Smooth muscle cell (in vitro differentiated cells): Measurements from ENCODE around the gene TCF12. TPM values are rescaled to one million over a fixed set of nuclear protein-coding genes. Genes with fewer than 3 reads are reported as not detected.
A peak's percentile ranks its signal among the peaks of the same experiment; 100 is the strongest.

Experiments
- DNase-seq: peaks from one replicate; lab custom pipeline; 2025; ENCODE audit not compliant: unreplicated experiment; lab: John Stamatoyannopoulos, UW
- H2AFZ ChIP-seq: fragments of 200-600 bp; sonication (generic); 2 replicates; pipeline ENCODE4 v1.6.0; 2016; ENCODE audit warnings: antibody characterized with exemption, low read depth, mild to moderate bottlenecking
- H3F3A ChIP-seq: fragments of 200-600 bp; sonication (generic); 2 replicates; pipeline ENCODE4 v1.6.0; 2017; ENCODE audit warnings: antibody characterized with exemption, low read depth
- H3K27ac ChIP-seq: fragments of 200-600 bp; sonication (generic); 2 replicates; pipeline ENCODE4 v1.5.1; 2016; ENCODE audit warnings: low read depth, mild to moderate bottlenecking
- H3K27me3 ChIP-seq: fragments of 200-600 bp; sonication (generic); 2 replicates; pipeline ENCODE4 v1.6.1; 2016; ENCODE audit warnings: low read depth, mild to moderate bottlenecking
- H3K36me3 ChIP-seq: fragments of 200-600 bp; sonication (generic); 2 replicates; pipeline ENCODE4 v1.5.1; 2016; ENCODE audit warnings: low read depth
- H3K4me1 ChIP-seq: fragments of 200-600 bp; sonication (generic); 2 replicates; pipeline ENCODE4 v1.5.1; 2016; ENCODE audit warnings: low read depth
- H3K4me2 ChIP-seq: fragments of 200-600 bp; sonication (generic); 2 replicates; pipeline ENCODE4 v1.6.0; 2016; ENCODE audit warnings: mild to moderate bottlenecking
- H3K4me3 ChIP-seq: fragments of 200-600 bp; sonication (generic); 2 replicates; pipeline ENCODE4 v1.5.1; 2016; ENCODE audit warnings: mild to moderate bottlenecking
- H3K79me2 ChIP-seq: fragments of 200-600 bp; sonication (generic); 2 replicates; pipeline ENCODE4 v1.6.0; 2016; ENCODE audit warnings: low read depth, mild to moderate bottlenecking
- H3K9ac ChIP-seq: fragments of 200-600 bp; sonication (generic); 2 replicates; pipeline ENCODE4 v1.6.0; 2016; ENCODE audit warnings: low read depth
- H3K9me3 ChIP-seq: fragments of 200-600 bp; sonication (generic); replicated peaks from 2 replicates; pipeline ENCODE4 v1.5.1; 2016; ENCODE audit warnings: low read depth
- H4K20me1 ChIP-seq: fragments of 200-600 bp; sonication (generic); 2 replicates; pipeline ENCODE4 v1.6.0; 2016; ENCODE audit warnings: low read depth
- CTCF ChIP-seq: fragments of 200-600 bp; sonication (generic); IDR thresholded peaks from 2 replicates; pipeline ENCODE4 v1.5.1; 2017; ENCODE audit warnings: borderline replicate concordance, mild to moderate bottlenecking, antibody characterized with exemption; ENCODE audit not compliant: insufficient read depth, poor library complexity, severe bottlenecking
- polyA plus RNA-seq: library from polyadenylated mRNA; unstranded; fragments of >200 nt; fragmentation: Nextera tagmentation; extraction: Ambion mirVana; gene quantifications from 2 replicates; pipeline ENCODE4 v1.2.1, GENCODE V29; 2016
- total RNA-seq: library from RNA; depleted of rRNA; stranded (reverse); fragments of >200 nt; gene quantifications from 2 replicates; pipeline ENCODE4 v1.2.3, GENCODE V29; 2014

The TCF12 gene
- total and polyA plus RNA-seq, 2 experiments from 2014 or later: 54.1 to 302 TPM

DNA sequence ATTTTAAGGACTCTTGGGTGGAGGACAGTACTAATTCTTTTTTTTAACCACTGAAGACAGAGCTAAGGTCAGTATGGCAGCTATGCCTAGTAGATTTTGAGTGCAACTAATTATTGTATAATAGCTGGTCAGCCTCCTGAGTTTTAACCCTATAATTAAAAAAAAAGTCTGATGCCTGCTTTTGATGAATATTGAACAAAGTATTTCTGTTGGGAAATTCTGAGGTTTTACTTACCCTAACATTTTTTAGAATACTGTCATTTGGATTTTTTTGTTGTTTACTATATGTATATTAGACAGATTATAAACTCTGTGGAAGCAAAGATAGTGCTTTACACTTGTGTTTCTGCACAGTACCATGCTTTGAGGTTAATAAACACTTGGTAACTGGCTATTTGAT lies 20.8 kb downstream of the TCF12 start:
- Histone ChIP-seq H4K20me1 (peaks cover 97% of the 10 kb centered on the region), H3K79me2 (peaks cover 100% of the 10 kb centered on the region), H3K9ac (no peak overlapping the region), H3K27me3 (no peaks in the 10 kb centered on the region), H3F3A (no peaks in the 10 kb centered on the region), H3K4me1 (peaks cover 27% of the 10 kb centered on the region), H3K4me3 (no peak overlapping the region), H3K4me2 (peak overlapping the region; percentile 15), H3K27ac (no peak overlapping the region), H2AFZ (no peak overlapping the region), H3K36me3 (no peaks in the 10 kb centered on the region), H3K9me3 (no peaks in the 10 kb centered on the region)
- DNase-seq: no peak
- TF ChIP-seq CTCF: no peak

- Histone ChIP-seq H3K4me3 (no peak overlapping the region), H3K9me3 (no peaks in the 10 kb centered on the region), H3K27ac (no peak overlapping the region), H3K4me1 (peaks cover 27% of the 10 kb centered on the region), H3K36me3 (no peaks in the 10 kb centered on the region), H3F3A (no peaks in the 10 kb centered on the region), H3K79me2 (peaks cover 100% of the 10 kb centered on the region), H2AFZ (no peak overlapping the region), H3K27me3 (no peaks in the 10 kb centered on the region), H4K20me1 (peaks cover 98% of the 10 kb centered on the region), H3K4me2 (no peak overlapping the region), H3K9ac (no peak overlapping the region)
- no peak for TF ChIP-seq CTCF
- DNase-seq: no peak
Observed at GRCh38 chr15:56940388-56940787, 21.9 kb downstream of the TCF12 start.

GRCh38 chr15:56942118-56942517 lies 23.7 kb downstream of the TCF12 start:
- H3K9ac ChIP-seq: no peak overlapping the region
- no peak for DNase-seq

More at GRCh38 chr15:56942118-56942517, 23.7 kb downstream of the TCF12 start:
- peaks cover 94% of the 10 kb centered on the region for H4K20me1 ChIP-seq
- TF ChIP-seq CTCF: no peak
- no peaks in the 10 kb centered on the region for H3K27me3 ChIP-seq
- H3K79me2 ChIP-seq: peaks cover 100% of the 10 kb centered on the region
- no peak overlapping the region for H2AFZ ChIP-seq
- peaks cover 5% of the 10 kb centered on the region for H3F3A ChIP-seq
- no peak overlapping the region for H3K4me2 ChIP-seq
- H3K9me3 ChIP-seq: no peaks in the 10 kb centered on the region
- H3K36me3 ChIP-seq: no peaks in the 10 kb centered on the region
- no peak overlapping the region for H3K4me3 ChIP-seq
- peaks cover 27% of the 10 kb centered on the region for H3K4me1 ChIP-seq
- H3K27ac ChIP-seq: no peak overlapping the region
